VCaP (cell line): ENCODE measurements around the gene SLC7A8.

Source experiments
- H3K27ac ChIP-seq: fragments of 450-650 bp; 2 replicates; pipeline ENCODE4 v1.5.1; 2017
- CTCF ChIP-seq: fragments of 450-650 bp; conservative IDR thresholded peaks from 2 replicates; pipeline ENCODE4 v1.5.1; 2017; ENCODE audit warnings: mild to moderate bottlenecking, moderate library complexity

Gene SLC7A8

GRCh38 chr14:23121361-23121771 lies 62.1 kb downstream of the SLC7A8 start:
- peak overlapping the region; percentile 45 for H3K27ac ChIP-seq
- no peak for TF ChIP-seq CTCF

- TF ChIP-seq CTCF, result peak; percentile 99
- peak overlapping the region; percentile 45 for H3K27ac ChIP-seq
Observed at GRCh38 chr14:23120541-23121251, 62.8 kb downstream of the SLC7A8 start.

- no peak for TF ChIP-seq CTCF
- no peak overlapping the region for H3K27ac ChIP-seq
Observed at GRCh38 chr14:23119363-23120327, 63.8 kb downstream of the SLC7A8 start.

GRCh38 chr14:23118506-23119362 lies 64.7 kb downstream of the SLC7A8 start, which contains the start of gene CEBPE:
TSS of gene CEBPE (minus strand) at chr14:23119255. CDS start at chr14:23119091, 164 bp downstream.
- H3K27ac ChIP-seq, result no peak within 1 kb of the TSS

GRCh38 chr14:23117371-23118020 lies 66.0 kb downstream of the SLC7A8 start:
- H3K27ac ChIP-seq, result no peak overlapping the region
- TF ChIP-seq CTCF, result no peak

More at GRCh38 chr14:23118506-23119362, 64.7 kb downstream of the SLC7A8 start, which contains the start of gene CEBPE:
- no peak for TF ChIP-seq CTCF

GRCh38 chr14:23115918-23116317 lies 67.5 kb downstream of the SLC7A8 start:
- no peak overlapping the region for H3K27ac ChIP-seq
- no peak for TF ChIP-seq CTCF
